ENCODE results near the gene PDS5B. TPM values are rescaled to one million over a fixed set of nuclear protein-coding genes. Genes with fewer than 3 reads are reported as not detected.

Gene PDS5B
- total and polyA plus RNA-seq, 8 donors = 32.5 to 75.8 (median 69.5) TPM

GRCh38 chr13:32804673-32805230 lies 218.5 kb downstream of the PDS5B start:
- no peak for DNase-seq
- H3K4me3 ChIP-seq = no peak overlapping the region
- ATAC-seq = no peak
- intact Hi-C loops (cut with DNase I) = no loop called here
- no peaks in the 10 kb centered on the region for H3K4me1 ChIP-seq
- H3K27ac ChIP-seq = no peak overlapping the region
- H3K9me3 ChIP-seq = no peaks in the 10 kb centered on the region
- H3K27me3 ChIP-seq = no peaks in the 10 kb centered on the region
- no peak for TF ChIP-seq CTCF (IDR thresholded peaks at IDR 0.05)
- no peaks in the 10 kb centered on the region for H3K36me3 ChIP-seq

- intact Hi-C loops (cut with DNase I) = no loop called here
- no peaks in the 10 kb centered on the region for H3K36me3 ChIP-seq
- no peaks in the 10 kb centered on the region for H3K4me1 ChIP-seq
- no peak overlapping the region for H3K27ac ChIP-seq
- ATAC-seq (no peak), DNase-seq (no peak)
- H3K9me3 ChIP-seq = no peaks in the 10 kb centered on the region
- TF ChIP-seq CTCF (IDR thresholded peaks at IDR 0.05) = no peak
- H3K27me3 ChIP-seq = no peaks in the 10 kb centered on the region
- H3K4me3 ChIP-seq = no peak overlapping the region
Measured at GRCh38 chr13:32811297-32811800, 225.1 kb downstream of the PDS5B start.

- Histone ChIP-seq H3K4me3 (no peak overlapping the region), H3K9me3 (no peaks in the 10 kb centered on the region), H3K4me1 (no peaks in the 10 kb centered on the region), H3K36me3 (no peaks in the 10 kb centered on the region), H3K27me3 (no peaks in the 10 kb centered on the region), H3K27ac (no peak overlapping the region)
- DNase-seq (no peak), ATAC-seq (no peak)
- intact Hi-C loops (cut with DNase I) = no loop called here
- no peak for TF ChIP-seq CTCF (IDR thresholded peaks at IDR 0.05)
Measured at GRCh38 chr13:32821149-32821688, 235.0 kb downstream of the PDS5B start.

GRCh38 chr13:32822771-32823170 lies 236.5 kb downstream of the PDS5B start:
- H3K9me3 ChIP-seq = no peaks in the 10 kb centered on the region
- intact Hi-C loops (cut with DNase I) = no loop called here
- DNase-seq = no peak
- TF ChIP-seq CTCF (IDR thresholded peaks at IDR 0.05) = no peak
- H3K27me3 ChIP-seq = no peaks in the 10 kb centered on the region
- no peaks in the 10 kb centered on the region for H3K36me3 ChIP-seq
- no peak for ATAC-seq
- no peaks in the 10 kb centered on the region for H3K4me1 ChIP-seq
- no peak overlapping the region for H3K4me3 ChIP-seq
- no peak overlapping the region for H3K27ac ChIP-seq

GRCh38 chr13:32823597-32823996 lies 237.3 kb downstream of the PDS5B start:
- intact Hi-C loops (cut with DNase I) = no loop called here
- H3K9me3 ChIP-seq = no peaks in the 10 kb centered on the region
- H3K4me3 ChIP-seq = no peak overlapping the region
- H3K36me3 ChIP-seq = no peaks in the 10 kb centered on the region
- no peak for DNase-seq
- H3K27ac ChIP-seq = no peak overlapping the region
- H3K27me3 ChIP-seq = no peaks in the 10 kb centered on the region
- no peaks in the 10 kb centered on the region for H3K4me1 ChIP-seq
- no peak for TF ChIP-seq CTCF (IDR thresholded peaks at IDR 0.05)
- no peak for ATAC-seq
